ENCODE data around the gene XYLT1.

GRCh38 chr16:17323171-17323570 is 147.6 kb downstream of the XYLT1 start:
- TF ChIP-seq EZH2 (IDR thresholded peaks at IDR 0.05) = no peak
- no peak for TF ChIP-seq POLR2AphosphoS5 (IDR thresholded peaks at IDR 0.05; ENCODE audit: borderline replicate concordance, low read depth, low read length)

All from SK-N-MC (cell line).